NCI-H1417 (cell line): ENCODE results near the gene GNMT.

Experiments used
- DNase-seq, 3 experiments: peaks; one replicate each; lab custom pipeline; 2025; lab: John Stamatoyannopoulos, UW

The GNMT gene

DNA sequence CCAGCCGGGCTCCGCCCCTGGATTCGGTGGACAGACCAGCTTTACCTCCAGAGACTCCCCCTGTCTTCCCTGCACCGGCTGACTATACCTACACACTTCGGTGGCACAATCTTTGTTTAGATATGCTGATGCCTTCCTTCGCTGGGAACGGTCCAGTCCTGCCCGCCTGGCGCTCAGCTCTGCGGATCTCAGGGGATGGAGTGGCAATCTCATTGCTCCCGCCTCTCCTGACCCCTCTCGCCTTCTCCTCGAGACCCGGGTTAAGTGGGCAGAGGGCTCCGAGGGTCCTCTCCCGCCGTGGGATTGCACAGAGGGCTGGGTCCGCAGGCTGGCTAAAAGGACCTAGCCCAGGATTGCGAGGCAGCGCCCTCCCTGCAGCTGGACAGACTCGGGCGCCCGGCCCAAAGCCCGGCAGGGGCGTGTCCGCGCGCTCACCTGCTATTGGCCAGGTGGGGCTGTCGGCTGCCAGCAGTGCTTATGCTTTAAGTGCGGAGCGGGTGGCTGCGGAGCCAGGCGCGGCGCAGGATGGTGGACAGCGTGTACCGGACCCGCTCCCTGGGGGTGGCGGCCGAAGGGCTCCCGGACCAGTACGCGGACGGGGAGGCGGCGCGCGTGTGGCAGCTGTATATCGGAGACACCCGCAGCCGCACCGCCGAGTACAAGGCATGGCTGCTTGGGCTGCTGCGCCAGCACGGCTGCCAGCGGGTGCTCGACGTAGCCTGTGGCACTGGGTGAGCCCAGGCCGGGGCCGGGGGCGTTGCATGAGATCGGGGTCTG is at the start of gene GNMT:
Gene GNMT (plus strand): TSS at position 512 of the 777 bp plus-strand sequence. CDS start 14 bp downstream, at position 526.
- peak; percentile 61 to 75 (median 64) for DNase-seq

DNA sequence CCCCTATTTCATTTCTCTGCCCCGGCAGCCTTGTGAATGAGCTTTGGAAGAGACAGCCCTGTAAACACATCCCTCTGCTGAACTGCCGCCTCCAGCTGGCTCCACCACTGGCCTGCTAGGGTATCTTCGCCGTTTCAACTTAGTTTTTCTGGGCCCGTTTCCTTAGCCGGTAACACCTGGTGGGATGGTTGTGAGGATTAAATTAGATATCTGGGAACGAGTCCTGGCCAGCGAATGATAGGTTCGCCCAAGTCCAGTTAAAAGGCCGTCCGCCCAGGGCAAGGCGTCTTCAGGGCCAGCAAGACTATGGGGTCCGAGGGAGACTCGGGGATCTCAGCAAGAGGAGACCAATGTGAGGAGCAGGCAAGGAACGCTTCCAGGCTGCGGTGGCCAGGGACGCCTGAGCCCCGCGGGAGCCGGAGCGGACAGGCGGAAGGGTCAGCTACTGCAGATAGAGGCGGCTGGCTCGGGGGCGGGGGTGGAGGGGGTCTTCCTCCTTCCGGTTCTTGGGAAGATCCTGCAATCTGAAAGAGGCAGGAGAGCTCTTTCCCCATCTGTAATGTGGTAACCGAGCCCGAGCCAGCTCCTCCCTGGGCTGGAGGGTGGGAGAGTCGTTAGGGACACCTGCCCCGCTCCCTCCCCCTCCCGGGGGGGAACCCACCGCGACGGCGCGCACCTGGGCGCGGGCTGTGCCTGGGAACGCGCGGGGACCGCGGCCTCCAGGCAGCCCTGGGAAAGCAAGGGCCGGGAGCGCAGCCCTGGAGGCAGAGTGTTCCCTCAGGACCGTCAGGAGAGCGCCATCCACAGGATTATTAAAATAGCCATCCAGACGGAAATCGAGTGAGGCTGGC is 49.2 kb upstream of the GNMT start:
- DNase-seq, result no peak

DNA sequence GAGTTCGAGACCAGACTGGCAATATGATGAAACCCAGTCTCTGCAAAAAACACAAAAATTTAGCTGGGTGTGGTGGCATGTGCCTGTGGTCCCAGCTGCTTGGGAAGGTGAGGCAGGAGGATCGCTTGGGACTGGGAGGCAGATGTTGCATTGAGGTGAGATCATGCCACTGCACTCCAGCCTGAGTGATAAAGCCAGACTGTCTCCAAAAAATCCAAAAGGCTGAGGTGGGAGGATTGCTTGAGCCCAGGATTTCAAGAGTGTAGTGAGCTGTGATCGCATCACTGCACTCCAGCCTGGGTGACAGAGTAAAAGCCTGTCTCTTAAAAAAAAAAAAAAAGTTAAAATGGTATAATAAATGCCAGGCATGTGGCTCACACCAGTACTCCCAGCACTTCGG is 46.0 kb upstream of the GNMT start:
- DNase-seq, result no peak

DNA sequence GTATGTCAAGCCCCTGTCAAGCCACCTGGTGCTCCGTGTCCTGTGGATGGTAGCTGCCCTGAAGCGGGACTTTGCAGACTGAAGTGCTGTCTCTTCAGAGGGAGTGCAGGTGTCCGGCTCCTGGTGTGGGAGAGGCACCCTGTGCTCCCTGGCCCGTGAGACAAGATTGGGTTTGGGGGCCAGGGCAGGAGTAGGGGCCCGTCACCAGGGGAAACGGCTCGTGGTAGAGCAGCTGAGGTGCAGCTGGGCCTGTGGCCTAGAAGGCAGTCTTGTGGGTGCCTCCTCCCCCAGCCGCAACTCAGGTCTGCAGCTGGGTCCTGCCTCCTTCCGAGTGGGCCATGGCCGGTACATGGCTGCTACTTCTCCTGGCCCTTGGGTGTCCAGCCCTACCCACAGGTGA is 44.8 kb upstream of the GNMT start, which contains the start of gene PTCRA:
Gene PTCRA (plus strand): TSS at position 322 of the 400 bp plus-strand sequence. CDS start 17 bp downstream, at position 339.
- no peak for DNase-seq

DNA sequence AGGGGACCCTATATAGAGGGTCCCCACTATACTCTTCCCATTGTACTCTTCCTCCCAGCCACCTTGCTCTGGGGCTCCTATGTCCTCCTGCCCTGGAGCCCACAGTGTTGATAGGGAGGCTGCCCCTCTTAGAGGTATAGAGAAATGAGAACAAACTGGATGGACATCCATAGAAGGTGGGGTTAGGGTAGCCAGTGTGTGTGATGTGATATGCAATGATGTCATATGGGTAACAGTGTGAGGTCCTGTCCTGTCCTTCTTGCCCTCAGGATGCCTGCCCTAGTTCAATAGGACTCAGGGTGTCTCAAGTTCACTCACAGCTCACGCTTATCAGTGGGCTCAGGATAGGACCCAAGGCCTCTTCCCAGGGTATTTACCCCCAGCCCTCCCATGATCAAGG is 44.3 kb upstream of the GNMT start:
- no peak for DNase-seq

DNA sequence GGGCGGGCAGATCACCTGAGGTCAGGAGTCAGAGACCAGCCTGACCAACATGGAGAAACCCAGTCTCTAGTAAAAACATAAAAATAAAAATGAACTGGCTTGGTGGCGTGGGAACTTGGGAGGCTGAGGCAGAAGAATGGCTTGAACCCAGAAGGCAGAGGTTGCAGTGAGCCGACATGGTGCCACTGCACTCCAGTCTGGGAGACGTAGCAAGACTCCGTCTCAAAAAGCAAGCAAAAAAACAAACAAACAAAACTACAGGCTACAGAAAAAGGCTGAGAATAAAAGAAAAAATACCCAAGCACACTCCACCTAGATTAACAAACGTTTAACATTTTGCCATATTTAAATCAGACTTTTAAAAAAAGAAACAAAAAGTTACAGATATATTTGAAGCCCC is 38.8 kb upstream of the GNMT start:
- no peak for DNase-seq

DNA sequence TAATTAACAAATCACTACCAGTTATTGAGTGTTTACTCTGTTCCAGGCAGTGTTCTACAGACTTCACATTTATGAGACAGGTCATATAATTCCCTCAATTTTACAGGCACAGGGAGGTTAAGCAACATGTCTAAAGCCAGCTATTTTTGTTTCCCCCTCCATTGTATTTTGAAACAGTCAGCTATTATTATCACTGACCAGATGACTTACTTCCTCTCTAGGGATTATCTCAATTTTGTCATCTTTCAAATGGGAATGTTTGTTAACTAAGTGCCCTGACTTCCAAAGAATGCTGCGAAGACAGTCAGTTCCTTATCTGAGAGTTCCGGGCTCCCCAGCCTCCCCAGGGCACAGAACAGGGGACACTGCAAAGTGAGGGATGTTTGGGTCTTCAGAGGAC is 36.9 kb upstream of the GNMT start:
- peak in 1 of 3 experiments; percentile 17 for DNase-seq

DNA sequence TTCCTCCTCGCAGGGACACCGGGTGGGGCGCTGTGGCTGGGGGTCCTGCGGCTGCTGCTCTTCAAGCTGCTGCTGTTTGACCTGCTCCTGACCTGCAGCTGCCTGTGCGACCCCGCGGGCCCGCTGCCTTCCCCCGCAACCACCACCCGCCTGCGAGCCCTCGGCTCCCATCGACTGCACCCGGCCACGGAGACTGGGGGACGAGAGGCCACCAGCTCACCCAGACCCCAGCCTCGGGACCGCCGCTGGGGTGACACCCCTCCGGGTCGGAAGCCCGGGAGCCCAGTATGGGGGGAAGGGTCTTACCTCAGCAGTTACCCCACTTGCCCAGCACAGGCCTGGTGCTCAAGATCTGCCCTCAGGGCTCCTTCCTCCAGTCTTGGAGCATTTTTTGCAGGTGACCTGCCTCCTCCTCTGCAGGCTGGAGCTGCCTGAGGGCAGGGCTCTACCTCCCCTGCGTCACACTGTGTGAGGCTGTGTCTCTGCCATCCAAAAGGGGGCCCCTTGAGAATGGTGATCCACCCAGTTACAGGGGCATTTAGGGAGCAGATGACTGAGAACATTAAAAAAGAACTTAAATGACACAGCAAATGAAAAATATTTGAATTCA is 35.2 kb upstream of the GNMT start:
- no peak for DNase-seq

DNA sequence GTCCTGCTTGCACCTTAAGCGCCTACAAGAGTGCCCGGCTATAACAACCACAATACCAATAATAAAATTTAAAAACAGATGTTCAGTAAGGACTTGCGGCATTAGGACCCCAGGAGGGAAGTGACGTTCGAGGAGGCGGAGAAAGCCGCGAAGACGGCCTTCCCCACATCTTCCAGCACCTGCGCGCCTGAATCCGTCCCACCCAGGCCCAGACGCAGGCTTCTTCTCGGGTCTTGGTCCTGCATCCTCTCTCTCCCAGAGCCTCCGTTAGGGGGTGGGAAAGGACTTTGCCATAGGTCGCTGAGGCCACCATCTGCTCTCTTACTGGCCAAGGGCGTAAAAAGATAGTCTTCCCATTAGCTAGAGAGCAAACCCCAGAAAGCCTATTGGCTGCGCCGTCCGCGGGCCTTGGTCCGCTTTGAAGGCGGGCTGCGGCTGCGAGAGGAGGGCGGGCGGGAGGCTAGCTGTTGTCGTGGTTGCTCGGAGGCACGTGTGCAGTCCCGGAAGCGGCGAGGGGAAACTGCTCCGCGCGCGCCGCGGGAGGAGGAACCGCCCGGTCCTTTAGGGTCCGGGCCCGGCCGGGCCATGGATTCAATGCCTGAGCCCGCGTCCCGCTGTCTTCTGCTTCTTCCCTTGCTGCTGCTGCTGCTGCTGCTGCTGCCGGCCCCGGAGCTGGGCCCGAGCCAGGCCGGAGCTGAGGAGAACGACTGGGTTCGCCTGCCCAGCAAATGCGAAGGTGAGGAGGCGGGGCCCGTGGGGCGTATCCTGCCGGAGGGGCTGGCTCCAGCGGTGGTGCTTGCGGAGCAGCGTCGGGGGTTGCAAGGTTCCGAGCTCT is 31.4 kb upstream of the GNMT start, which contains the start of gene CNPY3:
Gene CNPY3 (plus strand): TSS at position 495 of the 835 bp plus-strand sequence. CDS start 91 bp downstream, at position 586.
- DNase-seq, result peak; percentile 95 to 99 (median 95)

DNA sequence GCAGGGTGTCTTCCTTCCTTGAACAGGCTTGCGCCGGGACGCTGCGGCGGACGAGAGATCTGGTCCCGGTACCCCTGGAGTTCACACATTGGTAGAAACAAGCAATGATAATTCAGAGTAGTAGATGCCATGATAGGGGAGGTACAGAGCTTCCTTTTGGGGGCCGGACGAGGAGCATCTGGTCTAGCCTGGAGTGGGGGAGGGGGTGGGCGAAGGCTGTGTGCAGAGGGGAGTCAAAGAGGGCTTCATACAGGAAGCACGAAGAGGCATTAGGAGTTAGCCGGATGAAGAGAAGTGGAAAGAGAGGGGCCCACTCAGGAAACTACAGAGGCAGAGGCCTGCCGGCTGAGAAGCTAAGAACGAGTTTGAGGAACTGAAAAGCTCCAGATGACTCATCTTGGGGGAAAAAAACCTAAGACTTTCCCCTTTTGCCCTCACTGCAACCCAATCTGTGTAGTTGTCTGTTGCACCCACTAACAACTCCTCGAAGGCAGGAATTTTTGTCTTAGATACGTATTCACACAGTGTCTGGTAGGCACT is 30.7 kb upstream of the GNMT start:
- DNase-seq, result no peak

DNA sequence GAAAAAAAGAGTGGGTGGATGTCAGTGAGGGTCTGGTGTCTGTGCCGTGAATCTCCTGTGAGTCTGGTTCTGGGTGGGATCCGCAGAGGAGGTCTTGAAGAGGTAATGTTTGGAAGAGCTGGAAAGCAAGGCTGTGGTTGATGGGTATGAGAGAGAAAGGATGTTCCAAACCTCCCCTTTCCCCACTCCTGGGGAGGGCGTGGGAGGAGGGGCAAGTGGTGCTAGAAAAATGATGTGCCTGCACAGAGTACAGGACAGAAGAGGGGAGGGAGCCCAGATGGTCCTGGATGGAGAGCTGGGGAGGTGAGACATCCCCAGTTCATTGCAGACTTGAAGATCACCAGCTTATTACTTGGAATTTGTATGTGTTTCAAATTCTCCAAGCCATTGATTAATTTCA is 28.1 kb upstream of the GNMT start:
- DNase-seq, result no peak

DNA sequence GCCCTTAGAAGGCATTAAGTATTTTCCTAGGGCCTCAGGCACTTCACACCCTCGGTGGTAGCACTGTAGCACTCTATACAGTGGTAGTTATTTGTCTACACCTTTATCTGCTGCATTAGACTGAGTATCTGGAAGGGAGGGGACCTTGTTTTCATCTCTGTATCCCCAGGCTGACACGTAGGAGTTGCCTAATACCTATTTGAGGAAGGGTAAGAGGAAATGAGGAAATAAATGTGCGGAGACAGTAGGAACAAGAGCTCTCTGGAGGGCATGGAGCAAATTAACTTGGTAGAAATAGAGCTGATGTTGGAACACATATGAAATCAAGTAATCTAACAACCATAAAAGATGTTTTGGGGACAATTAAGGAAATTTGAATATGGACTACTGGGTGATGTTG is 27.3 kb upstream of the GNMT start:
- no peak for DNase-seq

DNA sequence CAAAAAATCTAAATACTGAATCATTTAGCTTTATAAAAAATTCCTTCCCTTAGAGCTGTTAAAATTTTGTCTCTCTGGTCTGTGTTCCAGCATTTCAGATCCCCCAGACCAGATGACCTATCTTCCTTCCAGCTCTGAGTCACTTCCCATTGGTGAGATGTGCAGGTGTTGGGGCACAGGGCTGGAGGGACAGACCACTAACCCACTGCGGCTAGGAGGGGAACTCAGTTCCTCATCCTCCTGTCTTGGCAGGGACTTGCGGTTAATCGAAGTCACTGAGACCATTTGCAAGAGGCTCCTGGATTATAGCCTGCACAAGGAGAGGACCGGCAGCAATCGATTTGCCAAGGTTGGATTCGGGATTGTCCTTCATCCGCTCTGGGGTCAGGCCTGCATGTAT is 25.2 kb upstream of the GNMT start:
- DNase-seq, result no peak

DNA sequence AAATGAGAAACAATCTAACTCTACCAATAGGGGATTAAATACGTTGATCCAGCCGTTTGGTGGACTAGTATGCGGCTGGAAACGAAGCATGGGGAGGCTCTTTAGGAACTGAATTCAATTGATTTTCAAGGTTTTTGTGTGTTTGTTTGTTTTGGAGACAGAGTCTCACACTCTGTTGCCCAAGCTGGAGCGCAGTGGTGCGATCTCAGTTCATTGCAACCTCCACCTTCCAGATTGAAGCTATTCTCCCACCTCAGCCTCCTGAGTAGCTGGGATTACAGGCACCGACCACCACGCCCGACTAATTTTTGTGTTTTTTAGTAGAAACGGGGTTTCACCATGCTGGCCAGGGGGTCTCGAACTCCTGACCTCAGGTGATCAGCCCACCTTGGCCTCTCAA is 24.2 kb upstream of the GNMT start:
- DNase-seq, result no peak

DNA sequence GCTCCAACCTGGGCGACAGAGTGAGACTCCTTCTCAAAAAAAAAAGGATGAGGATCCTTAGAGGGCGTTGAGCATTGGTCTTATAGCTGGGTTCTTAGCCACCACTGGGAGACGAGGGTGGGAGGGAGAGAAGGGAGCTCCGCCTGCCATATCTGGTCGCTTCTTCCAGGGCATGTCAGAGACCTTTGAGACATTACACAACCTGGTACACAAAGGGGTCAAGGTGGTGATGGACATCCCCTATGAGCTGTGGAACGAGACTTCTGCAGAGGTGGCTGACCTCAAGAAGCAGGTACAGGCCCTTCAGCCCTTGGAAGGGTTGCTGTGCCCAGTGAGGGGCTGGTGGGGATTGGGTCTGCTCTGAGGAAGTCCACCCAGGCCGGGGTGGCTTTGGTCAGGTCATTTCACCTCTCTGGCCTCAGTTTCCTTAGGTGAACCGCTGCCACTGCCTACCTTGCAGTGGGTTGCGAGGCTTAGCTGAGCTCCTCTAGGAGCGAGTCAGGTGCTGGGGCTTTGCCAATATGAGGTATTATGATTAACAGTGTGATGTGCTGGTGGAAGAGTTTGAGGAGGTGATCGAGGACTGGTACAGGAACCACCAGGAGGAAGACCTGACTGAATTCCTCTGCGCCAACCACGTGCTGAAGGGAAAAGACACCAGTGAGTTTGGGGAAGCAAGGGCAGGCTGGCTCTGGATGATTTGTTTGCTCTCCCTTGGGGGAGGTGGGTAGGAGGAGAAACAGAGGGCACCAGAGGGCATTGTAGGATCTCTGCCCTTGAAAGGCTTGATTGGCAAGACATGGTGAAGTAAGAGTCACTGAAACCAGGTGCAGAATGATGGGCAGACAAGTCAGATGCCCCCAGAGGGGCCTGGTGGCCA is 22.8 kb upstream of the GNMT start:
- no peak for DNase-seq

DNA sequence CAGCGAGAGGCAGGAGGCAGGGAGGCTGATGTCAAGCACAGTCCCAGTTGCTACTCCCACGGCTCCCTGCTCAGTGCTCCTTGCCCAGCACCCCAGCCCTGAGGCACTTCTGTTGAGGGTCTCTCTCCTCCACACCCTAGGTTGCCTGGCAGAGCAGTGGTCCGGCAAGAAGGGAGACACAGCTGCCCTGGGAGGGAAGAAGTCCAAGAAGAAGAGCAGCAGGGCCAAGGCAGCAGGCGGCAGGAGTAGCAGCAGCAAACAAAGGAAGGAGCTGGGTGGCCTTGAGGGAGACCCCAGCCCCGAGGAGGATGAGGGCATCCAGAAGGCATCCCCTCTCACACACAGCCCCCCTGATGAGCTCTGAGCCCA is 22.1 kb upstream of the GNMT start:
- no peak for DNase-seq

DNA sequence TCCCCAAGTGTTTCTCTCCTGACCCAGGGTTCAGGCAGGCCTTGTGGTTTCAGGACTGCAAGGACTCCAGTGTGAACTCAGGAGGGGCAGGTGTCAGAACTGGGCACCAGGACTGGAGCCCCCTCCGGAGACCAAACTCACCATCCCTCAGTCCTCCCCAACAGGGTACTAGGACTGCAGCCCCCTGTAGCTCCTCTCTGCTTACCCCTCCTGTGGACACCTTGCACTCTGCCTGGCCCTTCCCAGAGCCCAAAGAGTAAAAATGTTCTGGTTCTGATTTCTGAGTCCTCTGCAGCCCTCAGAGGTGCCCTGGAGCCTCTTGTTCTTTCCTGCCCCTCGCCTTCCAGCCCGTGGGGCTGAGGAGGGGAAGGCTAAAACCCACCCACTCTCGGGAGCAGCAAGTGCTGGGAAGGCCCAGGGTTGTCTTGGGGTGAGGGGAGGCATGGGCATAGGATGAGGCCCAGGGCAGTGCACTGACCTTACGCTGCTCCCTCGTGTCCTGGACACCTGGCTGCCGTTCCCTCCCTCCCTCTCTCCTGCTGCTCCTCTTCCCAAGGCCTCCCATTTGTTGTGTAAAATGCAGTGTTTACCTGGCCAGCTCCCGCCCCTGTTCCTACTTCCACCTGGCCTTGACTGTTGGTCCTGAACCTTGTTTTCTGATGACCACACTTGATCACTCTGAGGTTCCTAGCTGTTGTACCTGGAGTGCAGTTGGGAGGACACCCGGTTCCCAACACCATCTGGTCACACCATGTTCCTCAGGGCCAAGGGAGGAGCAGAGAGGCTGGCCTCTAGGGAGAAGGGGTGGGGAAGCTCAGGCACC is 21.4 kb upstream of the GNMT start:
- DNase-seq, result no peak

DNA sequence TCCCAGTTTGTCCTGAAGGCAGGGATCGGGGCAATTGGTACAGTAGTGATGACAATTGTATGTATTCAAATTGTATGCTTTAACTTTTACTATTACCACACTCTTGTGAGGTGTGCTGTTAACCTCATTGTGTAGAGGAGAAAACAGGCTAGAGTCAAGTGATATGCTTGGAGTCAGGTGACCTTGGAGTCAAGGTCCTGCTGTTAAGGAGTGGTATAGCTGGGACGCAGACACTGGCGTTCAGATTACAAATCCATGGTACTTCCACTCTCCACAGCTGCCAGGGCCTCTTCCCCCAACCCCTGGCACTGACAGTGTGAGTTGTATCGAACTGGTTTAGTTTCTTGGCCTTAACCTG is 20.8 kb upstream of the GNMT start:
- no peak for DNase-seq

DNA sequence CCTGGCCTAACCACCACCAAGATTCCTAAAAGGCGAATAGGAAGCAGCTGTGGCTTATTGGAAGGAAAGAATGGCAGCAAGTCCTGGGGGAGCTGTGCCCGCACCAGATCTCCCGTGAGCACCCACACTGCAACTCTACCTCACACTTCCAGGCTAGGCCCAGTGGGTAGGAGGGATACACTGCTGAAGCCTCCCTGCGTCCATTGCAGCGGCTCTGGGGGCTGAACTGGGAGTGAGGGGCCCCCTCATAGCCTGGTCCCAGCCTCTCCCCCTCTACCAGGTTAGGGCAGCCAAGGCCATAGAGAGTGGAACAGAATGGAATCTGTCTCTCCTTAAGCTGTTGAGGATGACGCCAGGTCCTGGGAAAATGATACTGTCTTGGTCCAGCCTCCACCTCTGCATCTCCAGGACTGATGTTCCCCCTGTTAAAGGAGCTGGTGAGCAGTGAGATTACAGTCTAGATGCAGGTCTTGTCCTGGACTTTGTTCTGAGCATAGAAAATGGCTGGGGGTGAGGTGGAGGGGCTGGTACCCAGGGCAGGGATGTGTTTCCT is 20.0 kb upstream of the GNMT start:
- no peak for DNase-seq
